Forelimb muscle (tissue), 1 donor: ENCODE measurements around the gene ABCC8. TPM values are rescaled to one million over a fixed set of nuclear protein-coding genes. Genes with fewer than 3 reads are reported as not detected.

Source experiments
- DNase-seq: peaks from one replicate; pipeline ENCODE4 v3.0.0-alpha.2; 2013; ENCODE audit warnings: low read depth
- polyA plus RNA-seq: library from polyadenylated mRNA; unstranded; fragments of 120-200 nt; gene quantifications from one replicate; pipeline ENCODE4 v1.2.1, GENCODE V29; 2013; ENCODE audit not compliant: insufficient read length

The ABCC8 gene
- polyA plus RNA-seq, 1 donor, result 1.8 TPM

- no peak for DNase-seq
These were observed 5.1 kb downstream of the ABCC8 start for GRCh38 chr11:17471501-17471900.

GRCh38 chr11:17469998-17470397 is 6.6 kb downstream of the ABCC8 start:
- no peak for DNase-seq

GRCh38 chr11:17468122-17468521 is 8.5 kb downstream of the ABCC8 start:
- DNase-seq, result no peak

GRCh38 chr11:17463546-17464174 is 13.0 kb downstream of the ABCC8 start:
- no peak for DNase-seq

DNA sequence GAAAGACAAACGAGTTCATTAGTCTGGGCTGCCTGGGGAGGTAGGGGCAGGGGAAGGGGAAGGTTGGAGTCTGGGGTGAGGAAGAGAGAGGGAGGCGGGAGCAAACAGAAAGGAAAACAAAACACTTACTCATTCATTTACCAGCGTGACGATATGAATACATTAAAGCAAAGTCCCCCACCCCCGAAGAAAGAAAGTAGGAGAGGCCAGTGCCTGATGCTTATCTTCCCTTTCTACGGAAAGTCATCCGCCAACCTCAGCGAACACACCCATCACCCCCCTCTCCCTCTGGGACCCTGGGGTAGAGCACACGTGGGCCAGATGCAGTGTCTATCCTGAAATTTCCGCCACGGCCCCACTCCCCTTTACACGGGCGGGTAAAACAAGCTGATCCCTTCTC is 13.7 kb downstream of the ABCC8 start:
- no peak for DNase-seq

DNA sequence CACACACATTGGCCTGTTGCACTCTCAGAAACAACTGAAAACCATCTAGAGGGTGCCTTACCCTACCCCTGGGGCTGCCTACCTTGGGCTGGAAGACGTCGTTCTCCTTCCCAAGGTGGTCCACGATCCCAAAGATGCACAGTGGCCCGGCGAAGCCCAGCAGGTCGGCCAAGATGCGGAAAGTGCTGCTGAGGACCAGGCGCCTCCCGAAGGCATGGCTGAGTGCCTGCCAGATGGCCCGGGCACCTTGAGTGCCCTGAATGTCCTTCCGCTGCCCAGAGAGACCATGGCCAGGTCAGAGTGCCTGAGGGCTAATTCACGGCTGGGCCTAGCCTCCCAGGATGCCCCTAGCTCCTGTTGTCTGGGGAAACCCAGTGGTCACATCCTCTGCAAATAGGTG is 16.2 kb downstream of the ABCC8 start:
- DNase-seq, result no peak

- DNase-seq, result no peak
These were observed 17.3 kb downstream of the ABCC8 start for GRCh38 chr11:17459236-17459896.

DNA sequence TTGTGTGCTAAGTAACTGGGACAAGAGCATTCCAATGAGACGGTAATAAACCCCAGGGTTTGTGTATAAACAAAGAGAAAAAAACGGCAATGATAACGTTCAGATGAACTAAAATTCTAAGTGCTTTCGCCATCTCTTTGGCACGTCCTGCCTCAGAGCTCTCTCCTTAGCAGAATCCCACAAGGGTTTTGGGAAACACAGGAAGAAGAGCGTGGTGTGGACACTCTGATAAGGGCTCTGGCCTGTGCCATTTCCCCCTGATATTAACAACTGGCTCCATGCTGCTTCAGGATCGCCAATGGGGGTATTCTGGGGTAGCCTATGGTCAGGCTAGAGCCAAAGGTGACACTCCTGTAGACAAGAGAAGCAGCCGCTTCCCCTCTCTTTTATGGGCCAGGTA is 18.4 kb downstream of the ABCC8 start:
- DNase-seq, result no peak

GRCh38 chr11:17457396-17458173 is 19.1 kb downstream of the ABCC8 start:
- no peak for DNase-seq

GRCh38 chr11:17452668-17453067 is 24.0 kb downstream of the ABCC8 start:
- DNase-seq, result no peak

DNA sequence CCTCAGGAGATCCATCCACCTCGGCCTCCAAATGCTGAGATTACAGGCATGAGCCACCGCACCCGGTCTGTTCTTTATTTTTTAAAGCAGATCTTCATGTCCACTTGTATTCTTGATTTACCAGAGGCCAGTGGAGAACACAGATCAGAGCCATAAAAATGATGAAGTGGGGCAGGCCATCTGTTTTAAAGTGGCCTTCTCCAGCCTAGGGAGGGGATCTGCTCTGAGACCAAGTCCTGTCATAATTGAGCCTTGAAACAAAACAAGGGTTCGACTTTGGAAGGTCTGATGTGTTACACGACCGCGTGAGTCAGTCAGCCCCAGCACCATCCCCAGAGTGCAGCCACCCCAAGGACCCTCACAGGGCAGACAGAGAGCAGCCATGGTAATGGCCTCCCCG is 27.5 kb downstream of the ABCC8 start:
- no peak for DNase-seq

GRCh38 chr11:17446482-17446881 is 30.2 kb downstream of the ABCC8 start:
- DNase-seq, result no peak

GRCh38 chr11:17445240-17445795 is 31.3 kb downstream of the ABCC8 start:
- DNase-seq, result no peak

DNA sequence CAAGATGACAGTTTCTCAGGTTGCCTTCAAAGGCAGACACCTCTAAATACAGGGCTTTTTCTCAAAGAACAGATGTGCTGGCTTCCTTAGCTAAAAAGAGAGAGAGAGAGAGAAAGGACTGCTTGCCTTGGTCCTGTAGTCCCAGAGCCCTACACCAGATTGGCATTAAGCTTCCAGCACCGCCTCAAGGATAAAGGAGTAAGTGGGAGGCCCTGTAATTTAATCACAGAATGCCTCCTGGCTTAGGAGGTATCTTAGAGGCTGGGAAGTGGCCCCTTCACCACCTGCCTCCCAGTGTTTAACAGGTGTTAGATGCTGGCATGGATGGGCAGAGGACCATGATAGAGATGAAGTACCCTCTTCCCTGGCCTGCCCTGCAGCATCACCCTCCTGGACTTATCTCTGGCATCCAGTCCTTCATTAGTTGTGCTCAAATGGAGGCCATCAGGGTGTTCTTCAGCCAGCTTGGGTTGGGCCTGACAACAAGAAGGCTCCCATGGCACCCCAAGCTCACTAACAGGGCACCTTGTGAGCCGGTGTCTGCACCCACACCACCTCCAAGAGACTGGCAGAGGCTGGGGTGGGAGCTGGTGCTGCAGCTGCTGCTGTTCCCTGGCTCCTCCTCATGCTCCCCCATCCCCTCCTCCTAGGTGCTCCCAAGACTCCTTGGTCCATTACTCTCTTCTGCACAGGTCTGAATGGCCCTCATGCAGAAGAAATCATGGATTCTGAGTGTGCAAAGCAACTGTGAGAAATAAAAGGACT is 32.5 kb downstream of the ABCC8 start:
- no peak for DNase-seq

DNA sequence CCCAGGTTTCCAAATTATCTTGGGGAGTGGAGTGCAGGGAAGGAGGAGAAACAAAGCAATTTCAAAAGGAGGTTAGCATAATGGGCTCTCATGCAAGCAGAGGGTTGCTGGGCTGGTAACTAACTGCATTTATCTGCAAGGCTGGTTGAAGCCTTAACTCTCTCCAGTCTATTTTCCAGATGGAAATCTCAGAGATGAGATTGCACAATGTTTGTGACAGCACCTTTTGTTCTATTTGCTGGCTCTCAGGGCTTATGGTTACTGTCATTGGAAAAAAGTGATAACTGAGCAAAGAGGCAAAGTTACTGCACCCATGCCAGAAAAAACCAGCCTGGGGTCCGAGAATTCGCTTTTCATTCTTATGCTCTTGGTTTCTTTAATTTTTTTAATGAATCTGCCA is 33.2 kb downstream of the ABCC8 start:
- DNase-seq, result no peak

DNA sequence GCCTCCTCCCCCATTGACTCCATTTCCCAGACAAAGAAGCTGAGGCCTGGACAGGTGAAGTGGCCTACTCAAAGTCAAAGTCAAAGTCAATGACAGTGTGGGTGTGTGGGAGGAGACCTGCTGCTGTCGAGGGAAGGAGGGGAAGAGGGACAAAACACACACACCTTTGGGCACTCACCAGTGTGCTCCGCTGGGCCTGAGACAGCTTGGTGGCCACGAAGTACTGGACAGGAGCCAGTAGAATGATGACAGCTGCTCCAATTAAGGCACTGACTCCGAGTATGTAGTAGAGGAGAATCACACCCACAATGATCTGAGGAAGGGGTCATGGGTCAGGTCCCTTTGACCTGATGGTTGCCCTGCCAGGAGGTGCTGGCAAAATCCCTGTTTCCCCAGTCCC is 33.6 kb downstream of the ABCC8 start:
- DNase-seq, result no peak

GRCh38 chr11:17439316-17439782 is 37.3 kb downstream of the ABCC8 start:
- no peak for DNase-seq

DNA sequence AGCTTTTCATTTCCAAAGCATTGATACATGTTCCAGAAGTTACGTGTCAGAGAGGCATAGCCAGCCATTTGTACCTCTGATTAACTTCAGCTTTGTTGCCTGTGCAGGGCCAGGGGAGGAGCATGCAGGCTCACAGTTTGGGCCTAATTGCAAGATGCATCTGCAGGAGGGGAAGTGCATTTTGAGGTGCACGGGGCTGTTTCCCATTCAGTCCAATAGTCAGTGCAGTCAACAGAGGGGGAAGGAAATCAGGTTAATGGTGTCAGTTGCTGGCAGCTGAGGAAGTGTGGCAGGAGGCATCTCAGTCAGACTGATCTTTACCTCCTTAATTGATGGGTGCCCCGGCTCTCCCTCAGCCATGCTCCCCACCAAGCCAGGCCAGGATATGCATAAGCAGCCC is 39.3 kb downstream of the ABCC8 start:
- no peak for DNase-seq

GRCh38 chr11:17434108-17434507 is 42.5 kb downstream of the ABCC8 start:
- DNase-seq, result no peak

- no peak for DNase-seq
These were observed 44.6 kb downstream of the ABCC8 start for GRCh38 chr11:17432002-17432401.

DNA sequence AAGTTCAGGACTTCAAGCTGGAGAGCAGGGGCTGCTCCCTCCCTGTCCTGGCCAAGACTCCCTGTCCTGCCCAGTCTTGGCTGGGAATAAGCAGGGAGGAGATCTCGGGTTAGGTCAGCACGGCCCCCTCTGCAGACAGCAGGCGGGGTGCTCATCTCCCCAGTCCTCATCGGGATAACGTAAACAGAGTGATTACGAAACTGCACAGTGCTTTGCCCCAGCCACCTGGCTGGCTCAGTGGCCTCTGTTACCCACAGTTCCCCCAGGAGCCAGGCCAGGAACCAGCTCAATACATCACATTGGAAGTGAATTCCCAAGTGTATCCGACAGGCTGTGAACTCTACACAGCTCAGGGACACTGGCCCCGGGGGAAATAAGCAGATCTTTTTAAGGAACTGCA is 45.5 kb downstream of the ABCC8 start:
- DNase-seq, result no peak

GRCh38 chr11:17430616-17431015 is 46.0 kb downstream of the ABCC8 start:
- no peak for DNase-seq
